HG03469 (cell line): Measurements from ENCODE around the gene IFNL1.
"Not testable (repeated sequence)": the region's sequence is repeated elsewhere in the genome, so short reads cannot be mapped to it uniquely, and the experiment has no call there.

Source experiments
- ATAC-seq: cut with Tn5 transposase; IDR thresholded peaks from one replicate; pipeline ENCODE4 v1.9.1; 2021; ENCODE audit warnings: mild to moderate bottlenecking, moderate library complexity, moderate number of reproducible peaks; ENCODE audit not compliant: unreplicated experiment

IFNL1 gene

DNA sequence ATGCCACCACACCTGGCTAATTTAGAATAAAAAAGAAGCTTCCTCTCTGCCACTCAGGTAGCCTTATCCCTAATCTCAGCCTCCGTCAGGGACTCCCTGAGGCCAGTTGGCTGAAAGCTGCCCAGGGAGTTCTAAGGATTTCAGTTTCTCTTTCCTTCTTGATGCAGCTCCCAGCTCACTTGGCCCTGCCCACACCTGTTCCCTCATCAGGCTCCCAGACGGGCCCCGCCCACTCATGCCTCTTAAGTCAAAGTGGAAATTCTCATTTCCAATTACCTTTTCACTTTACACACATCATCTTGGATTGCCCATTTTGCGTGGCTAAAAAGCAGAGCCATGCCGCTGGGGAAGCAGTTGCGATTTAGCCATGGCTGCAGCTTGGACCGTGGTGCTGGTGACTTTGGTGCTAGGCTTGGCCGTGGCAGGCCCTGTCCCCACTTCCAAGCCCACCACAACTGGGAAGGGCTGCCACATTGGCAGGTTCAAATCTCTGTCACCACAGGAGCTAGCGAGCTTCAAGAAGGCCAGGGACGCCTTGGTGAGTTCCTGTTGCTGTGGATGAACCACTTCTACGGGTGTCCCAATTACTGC lies at the start of gene IFNL1:
Gene IFNL1 (plus strand): TSS at position 353 of the 591 bp plus-strand sequence. CDS start 15 bp downstream, at position 368.
- ATAC-seq, result no peak

DNA sequence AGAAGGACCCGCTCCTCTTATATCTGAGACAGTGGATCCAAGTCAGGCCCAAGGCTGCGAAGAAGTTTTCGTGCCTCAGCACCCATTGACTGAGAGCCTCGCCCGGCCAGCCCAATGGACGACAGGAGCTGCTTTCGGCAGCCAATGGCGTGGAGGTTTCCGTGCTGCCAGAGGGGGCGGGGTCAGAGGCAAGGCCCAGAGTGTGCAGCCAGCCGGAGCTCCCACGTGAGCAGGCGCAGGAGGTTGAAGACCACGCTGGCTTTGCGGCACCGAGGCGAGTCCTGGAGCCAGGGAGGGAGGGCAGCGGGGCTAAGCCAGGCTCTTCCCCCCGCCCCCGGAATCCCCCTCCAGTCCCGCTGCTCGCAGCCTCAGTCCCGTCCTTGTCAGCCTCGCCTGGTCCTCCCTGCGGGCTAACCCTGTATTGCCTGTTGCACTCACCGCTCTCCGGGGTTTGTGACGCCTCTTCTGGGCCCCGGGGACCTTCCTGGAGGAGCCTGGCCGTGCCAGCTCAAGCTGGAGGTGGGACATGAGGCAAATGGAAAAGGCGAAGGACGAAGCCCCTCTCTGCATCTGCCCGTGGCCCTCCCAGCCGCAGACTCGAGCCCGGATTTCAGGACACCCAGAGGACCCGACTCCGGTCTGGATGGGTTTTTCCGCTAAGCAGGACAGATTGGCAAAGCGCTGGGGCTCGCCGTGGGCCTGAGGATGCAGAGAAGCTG lies 49.1 kb upstream of the IFNL1 start:
- ATAC-seq, result no peak

DNA sequence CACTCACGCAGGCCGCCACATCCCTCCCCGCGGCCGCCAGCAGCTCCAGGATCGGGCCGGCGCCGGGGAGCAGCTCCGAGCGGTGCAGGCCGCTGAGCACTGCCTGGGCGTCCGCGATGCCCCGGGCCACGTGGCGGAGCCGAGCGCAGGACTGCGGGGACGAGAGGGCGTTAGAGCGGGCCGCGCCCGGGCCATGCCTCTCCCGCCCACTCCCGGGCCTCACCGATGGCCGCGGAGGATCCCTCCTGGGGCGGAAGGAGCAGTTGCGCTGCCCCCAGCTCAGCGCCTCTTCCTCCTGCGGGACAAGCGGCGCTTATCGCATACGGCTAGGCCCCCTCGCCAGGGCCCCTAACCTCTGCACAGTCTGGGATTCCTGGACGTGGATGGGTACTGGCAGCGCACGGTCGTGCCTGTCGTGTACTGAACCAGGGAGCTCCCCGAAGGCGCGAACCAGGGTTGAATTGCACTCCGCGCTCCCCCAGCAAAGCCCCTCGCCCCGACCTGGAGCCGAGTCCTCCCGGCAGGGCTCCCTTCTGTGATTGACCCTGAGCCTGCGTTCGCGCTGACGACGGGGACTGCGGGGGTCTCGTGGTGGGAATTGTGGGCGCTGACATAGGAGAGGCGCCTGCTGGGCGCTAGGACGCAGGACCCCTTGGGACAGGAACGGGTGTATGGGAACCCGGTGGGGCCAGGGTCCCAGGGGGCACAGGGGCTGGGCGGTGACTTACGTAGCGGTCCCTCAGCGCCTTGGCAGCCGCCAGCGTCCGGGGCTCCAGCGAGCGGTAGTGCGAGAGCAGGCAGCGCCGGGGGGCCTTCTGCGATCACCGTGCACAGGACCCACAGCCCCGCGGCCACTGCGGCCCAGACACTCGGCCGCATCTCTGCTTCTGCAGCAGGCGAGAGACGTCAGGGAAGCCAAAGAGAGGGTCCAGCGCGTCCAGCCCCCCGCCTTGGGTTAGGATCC lies 48.2 kb upstream of the IFNL1 start:
- no peak for ATAC-seq

DNA sequence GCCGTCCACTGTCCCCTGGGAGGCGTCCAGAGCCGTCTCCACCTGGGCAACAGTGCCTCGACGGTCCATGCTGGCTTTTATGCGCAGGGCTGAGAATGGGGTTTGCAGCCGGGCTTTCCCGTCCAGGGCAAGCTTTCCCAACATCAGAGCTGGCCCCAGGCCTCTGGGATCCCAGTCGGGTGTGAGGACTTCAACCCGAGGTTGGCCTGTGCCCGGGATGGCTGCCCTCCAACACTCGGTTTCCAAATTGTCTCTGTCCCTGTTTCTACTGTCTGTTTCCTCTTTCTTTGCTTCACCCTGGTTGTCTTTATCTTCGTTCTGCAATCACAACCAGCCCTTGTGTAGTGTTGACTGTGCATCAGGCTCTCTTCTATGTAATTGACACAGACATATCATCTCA lies 47.4 kb upstream of the IFNL1 start, which contains the start of gene IFNL4:
Gene IFNL4 (minus strand): TSS at position 51 of the 400 bp plus-strand sequence.
- ATAC-seq, result no peak

DNA sequence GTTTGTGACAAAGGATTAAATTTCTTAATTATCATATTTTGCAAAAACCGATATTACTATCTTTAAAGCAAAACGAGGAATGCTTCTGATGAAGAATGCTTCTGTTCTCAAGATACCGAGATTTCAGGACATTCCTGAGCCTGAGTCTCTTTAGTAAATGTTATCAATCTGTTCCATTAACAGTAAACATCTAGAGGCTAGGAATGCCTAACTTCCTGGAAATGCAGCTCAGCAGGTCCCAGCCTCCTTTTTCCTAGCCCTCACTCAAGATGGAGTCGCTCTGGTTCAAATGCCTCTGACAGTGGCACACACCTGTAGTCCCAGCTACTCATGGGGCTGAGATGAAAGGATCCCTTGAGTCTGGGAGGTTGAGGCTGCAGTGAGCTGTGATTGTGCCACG lies 45.1 kb upstream of the IFNL1 start:
- ATAC-seq, result no peak

DNA sequence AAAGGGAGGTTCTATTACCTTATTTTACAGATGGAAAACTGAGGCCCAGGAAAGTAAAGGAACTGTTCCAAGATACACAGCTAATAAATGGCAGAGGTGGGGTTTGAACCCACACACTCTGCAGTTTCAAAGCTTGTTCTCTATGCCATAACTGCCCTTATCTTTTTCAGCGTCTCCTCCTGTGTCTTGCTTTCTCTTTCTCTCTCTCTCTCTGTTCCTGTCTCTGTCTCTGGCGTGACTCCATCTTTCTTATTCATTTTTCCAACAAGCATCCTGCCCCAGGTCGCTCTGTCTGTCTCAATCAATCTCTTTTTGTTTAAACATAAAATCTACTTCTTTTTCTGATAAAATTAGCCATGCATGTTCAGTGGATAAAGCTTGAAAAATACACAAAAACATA lies 44.4 kb upstream of the IFNL1 start:
- no peak for ATAC-seq

DNA sequence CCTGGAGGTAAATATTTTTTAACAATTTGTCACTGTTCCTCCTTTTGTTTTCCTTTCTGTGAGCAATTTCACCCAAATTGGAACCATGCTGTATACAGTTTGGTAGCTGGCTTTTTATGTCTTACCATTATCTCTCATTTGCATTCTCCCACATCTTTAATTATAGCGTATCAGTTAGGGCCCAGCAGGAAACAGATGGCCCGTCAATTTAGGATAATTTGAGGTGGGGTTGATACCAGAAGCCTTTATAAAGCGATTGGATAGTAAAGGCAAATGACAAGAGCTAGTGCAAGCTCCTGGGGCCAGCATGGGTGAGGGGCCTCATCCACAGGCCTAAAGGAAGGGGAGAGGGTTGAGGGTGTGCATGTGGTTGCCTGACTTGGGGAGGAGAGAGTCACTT lies 43.7 kb upstream of the IFNL1 start:
- ATAC-seq, result no peak

DNA sequence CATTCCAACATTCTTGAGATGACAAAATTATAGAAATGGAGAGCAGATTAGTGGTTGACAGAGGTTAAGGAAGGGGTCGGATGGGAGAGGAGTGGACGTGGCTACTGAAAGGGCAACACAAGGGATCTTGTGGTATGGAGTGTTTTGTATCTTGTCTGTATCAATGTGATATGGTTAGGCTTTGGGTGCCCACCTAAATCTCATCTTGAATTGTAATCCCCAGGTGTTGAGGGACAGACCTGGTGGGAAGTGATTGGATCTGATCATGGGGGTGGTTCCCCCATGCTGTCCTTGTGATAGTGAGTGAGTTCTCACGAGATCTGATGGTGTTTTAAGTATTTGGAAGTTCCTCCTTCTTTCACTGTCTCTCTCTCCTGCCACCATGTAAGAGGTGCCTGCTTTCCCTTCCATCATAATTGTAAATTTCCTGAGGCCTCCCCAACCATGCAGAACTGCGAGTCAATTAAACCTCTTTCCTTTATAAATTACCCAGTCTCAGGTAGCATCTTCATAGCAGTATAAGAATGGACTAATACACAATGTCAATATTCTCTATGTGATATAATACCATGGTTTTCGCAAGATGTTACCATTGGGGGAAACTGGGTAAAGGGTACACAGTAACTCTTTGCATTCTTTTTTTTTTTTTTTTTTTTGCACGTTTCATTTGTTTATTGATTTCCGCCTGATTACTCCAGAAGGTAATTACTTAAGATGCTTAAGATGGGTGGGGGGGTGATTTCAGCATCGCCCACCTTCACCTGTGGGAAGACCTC lies 42.6 kb upstream of the IFNL1 start:
- no peak for ATAC-seq

DNA sequence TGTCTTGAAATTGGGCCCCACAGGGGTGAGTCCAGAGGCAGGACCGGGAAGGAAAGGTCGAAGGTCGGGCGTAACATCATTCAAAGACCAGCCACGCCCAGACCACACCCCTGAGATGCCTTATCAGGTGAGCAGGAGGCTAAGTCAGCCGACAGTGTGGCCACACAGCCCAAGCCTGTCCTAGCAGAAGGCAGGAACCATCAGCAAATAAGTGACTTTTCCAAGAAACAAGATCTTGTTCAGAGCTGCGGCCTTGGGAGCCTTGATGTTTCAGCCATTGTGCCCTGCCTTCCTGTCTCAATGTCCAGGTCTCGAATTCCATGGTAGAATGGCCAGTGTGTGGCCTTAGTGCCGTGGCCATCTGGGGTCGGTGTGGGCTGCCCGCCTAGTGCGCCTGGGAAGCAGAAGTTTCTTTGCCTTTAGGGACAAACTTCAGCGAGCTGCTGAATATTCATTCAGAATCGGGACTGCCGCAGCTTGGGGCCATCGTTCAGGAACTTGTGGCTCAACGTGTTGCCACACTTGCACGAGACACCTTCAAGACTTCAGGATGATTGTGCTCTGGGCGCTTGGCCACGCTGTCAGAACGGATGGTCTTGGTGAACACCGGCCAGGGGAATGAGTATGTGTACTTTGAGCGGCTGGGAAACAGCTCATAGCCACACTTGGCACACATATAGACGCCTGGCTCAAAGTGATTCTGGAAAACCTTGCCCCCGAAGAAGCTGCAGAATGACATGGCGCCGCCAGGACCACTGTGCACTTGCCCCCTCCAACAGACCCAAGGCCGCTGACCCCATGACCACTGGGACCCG lies 41.5 kb upstream of the IFNL1 start:
- ATAC-seq, result no peak

DNA sequence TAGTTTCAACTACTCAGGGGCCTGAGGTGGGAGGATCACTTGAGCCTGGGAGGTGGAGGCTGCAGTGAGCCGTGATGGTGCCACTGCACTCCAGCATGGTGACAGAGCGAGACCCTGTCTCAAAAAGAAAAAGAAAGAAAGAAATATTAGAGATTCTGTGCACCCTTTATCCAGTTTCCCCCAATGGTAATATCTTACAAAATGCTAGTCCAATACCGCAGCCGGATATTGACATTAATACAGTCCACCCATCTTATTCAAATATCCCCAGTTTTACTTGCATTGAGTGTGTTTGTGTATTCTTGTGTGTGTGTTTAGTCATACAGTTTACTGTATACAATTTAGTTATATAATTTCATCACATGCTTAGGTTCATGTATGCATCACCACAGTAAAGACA lies 39.0 kb upstream of the IFNL1 start:
- no peak for ATAC-seq

DNA sequence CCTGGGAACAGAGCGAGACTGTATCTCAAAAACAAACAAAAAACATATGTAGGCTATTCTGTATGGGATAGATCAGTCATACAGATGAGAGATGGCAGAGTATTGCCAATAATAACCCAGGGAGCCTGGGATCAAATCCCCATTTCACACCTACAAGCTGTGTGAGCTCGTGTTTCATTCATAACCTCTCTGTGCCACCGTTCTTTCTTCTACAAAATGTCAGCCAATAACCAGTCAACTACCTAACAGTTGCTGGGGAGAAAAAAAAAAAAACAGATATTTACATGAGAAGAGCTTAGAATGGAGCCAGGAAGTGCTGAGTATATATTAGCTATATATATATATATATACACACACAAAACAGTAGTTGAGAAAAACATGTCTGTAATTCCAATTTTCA lies 34.5 kb upstream of the IFNL1 start:
- ATAC-seq, result no peak

DNA sequence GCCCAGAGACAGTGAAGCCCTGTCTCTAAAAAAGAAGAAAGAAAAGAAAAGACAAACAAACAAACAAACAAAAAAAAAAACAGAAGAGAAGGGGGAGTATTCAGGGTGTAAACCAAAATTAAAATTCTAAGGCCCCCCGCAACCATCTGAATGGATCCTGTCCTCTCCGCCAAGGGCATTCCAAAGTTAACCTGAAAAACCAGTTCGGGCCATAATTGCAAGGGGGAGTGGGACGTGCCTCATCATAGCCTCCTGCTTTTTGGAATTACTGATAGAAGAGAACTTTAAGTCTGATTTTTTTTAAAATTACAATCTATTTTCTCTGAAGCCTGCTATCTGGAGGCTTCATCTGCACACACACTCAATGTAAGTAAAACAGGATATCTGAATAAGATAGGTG lies 33.7 kb upstream of the IFNL1 start:
- no peak for ATAC-seq

DNA sequence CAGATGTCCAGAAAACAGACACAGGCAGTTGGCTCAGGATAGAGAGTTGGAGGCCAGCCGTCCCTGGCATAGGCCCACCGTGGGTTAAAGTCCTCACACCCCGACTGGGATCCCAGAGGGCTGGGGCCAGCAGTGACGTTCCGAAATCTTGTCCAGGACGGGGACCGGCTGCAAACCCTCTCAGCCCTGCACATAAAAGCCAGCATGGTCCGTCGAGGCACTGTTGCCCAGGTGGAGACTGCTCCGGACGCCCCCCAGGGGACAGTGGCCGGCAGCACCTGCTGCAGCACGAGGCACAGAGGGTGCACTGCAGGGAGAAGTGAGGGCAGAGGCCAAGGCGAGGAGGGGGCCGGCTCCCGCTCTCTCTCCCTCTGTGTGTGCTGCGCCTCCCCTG lies 32.3 kb upstream of the IFNL1 start:
- no peak for ATAC-seq

DNA sequence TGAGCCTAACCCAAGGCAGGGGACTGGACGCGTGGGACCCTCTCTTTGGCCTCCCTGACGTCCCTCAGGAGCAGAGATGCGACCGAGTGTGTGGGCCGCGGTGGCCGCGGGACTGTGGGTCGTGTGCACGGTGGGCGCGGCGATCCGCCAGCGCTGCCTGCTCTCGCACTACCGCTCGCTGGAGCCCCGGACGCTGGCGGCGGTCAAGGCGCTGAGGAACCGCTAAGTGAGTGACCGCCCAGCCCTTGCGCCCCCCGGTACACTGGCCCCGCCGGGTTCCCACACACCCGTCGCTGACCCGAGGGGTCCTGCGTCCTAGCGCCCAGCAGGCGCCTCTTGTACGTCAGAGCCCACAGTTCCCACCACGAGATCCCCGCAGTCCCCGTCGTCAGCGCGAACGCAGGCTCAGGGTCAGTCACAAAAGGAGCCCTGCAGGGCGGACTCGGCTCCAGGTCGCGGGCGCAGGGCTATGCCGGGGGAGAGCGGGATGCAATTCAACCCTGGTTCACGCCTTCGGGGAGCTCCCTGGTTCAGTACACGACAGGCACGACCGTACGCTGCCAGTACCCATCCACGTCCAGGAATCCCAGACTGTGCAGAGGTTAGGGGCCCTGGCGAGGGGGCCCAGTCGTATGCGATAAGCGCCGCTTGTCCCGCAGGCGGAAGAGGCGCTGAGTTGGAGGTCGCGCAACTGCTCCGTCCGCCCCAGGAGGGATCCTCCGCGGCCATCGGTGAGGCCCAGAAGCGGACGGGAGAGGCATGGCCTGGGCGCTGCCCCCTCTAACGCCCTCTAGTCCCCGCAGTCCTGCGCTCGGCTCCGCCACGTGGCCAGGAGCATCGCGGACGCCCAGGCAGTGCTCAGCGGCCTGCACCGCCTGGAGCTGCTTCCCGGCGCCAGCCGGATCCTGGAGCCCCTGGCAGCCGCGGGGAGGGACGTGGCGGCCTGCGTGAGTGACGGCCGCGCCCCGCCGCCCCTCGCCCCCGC lies 31.6 kb upstream of the IFNL1 start:
- ATAC-seq, result no peak

DNA sequence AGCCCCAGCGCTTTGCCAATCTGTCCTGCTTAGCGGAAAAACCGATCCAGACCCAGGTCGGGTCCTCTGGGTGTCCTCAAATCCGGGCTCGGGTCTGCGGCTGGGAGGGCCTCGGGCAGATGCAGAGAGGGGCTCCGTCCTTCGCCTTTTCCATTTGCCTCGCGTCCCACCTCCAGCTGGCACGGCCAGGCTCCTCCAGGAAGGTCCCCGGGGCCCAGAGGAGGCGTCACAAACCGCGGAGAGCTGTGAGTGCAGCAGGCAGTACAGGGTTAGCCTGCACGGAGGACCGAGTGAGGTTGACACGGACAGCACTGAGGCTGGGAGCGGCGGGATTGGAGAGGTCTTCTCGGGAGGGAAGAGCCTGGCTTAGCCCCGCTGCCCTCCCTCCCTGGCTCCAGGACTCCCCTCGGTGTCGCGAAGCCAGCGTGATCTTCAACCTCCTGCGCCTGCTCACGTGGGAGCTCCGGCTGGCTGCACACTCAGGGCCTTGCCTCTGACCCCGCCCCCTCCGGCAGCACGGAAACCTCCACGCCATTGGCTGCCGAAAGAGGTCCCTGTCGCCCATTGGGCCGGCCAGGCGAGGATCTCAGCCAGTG lies 30.8 kb upstream of the IFNL1 start:
- no peak for ATAC-seq

DNA sequence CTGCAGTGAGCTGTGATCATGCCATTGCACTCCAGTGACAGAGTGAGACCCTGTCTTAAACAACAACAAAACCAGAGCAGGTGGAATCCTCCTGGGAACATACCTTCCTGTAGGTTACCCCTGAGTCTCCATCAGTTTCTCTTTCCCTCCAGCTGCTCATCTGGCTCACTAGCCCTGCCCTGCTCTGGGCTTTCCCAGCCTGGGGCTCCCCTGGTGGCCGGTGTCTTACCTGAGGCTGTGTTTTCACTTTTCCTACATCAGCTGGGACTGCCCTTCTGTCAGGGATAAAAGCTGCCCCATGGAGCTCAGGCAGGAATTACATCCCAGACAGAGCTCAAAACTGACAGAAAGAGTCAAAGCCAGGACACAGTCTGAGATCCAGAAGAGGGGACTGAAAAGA lies 28.1 kb upstream of the IFNL1 start, which contains the start of gene IFNL2:
Gene IFNL2 (plus strand): TSS at position 312 of the 400 bp plus-strand sequence. CDS start 173 bp downstream, outside the sequence.
- ATAC-seq, result not testable (repeated sequence)

DNA sequence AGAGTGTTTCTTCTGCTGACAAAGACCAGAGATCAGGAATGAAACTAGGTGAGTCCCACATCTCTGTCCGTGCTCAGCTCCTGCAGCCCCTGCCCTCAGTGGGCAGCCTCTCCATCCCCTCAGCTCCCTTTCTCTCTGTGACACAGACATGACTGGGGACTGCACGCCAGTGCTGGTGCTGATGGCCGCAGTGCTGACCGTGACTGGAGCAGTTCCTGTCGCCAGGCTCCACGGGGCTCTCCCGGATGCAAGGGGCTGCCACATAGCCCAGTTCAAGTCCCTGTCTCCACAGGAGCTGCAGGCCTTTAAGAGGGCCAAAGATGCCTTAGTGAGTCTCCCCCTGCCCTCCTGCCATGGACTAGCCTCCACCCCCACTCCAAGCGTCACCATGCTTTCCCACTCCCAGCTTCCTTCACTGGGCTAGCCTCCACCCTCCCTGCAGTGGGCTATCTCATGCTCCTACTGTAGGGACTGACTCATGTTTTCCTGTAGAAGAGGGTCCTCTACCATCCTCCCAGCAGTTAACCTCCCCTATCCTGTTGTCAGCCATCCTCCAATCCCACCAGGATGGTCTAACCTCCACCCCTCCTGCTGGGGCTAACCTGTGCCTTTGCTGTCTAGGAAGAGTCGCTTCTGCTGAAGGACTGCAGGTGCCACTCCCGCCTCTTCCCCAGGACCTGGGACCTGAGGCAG lies 27.5 kb upstream of the IFNL1 start:
- ATAC-seq, result not testable (repeated sequence)

DNA sequence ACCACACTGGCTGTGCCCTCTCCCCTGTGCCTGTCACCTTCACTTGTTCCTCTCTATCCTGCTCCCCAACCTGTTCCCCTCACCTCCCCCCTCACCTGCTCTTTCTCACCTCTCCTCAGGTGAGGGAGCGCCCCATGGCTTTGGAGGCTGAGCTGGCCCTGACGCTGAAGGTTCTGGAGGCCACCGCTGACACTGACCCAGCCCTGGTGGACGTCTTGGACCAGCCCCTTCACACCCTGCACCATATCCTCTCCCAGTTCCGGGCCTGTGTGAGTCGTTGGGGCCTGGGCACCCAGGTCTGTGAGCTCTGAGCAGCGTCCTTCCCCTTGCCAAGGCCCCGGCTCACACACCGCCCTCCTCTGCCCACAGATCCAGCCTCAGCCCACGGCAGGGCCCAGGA lies 26.8 kb upstream of the IFNL1 start:
- not testable (repeated sequence) for ATAC-seq
